NB4 (cell line): ENCODE measurements around the gene PPT2.
"Not testable (repeated sequence)": the region's sequence is repeated elsewhere in the genome, so short reads cannot be mapped to it uniquely, and the experiment has no call there.

Source experiments
- CTCF ChIP-seq: IDR thresholded peaks from one replicate; pipeline ENCODE4 v1.5.1; 2012; ENCODE audit warnings: low read depth, low read length
- MAX ChIP-seq: IDR thresholded peaks from 2 replicates; pipeline ENCODE4 v1.6.1; 2011; ENCODE audit warnings: low read depth, low read length
- POLR2A ChIP-seq: IDR thresholded peaks from 2 replicates; pipeline ENCODE4 v1.6.1; 2011; ENCODE audit warnings: mild to moderate bottlenecking; ENCODE audit not compliant: insufficient read length; ENCODE audit errors: extremely low read depth

- TF ChIP-seq CTCF, MAX, POLR2A: not testable (repeated sequence)
Measured at GRCh38 chr6:32211432-32211831, 57.5 kb downstream of the PPT2 start.
